ENCODE results near the gene TANC2.
A peak's percentile ranks its signal among the peaks of the same experiment; 100 is the strongest.
"Not testable (repeated sequence)": the region's sequence is repeated elsewhere in the genome, so short reads cannot be mapped to it uniquely, and the experiment has no call there.

Gene TANC2

GRCh38 chr17:62964506-62964905 is 1.5 kb upstream of the TANC2 start:
- no peak for DNase-seq (ENCODE audit: low read depth, low spot score)

DNA sequence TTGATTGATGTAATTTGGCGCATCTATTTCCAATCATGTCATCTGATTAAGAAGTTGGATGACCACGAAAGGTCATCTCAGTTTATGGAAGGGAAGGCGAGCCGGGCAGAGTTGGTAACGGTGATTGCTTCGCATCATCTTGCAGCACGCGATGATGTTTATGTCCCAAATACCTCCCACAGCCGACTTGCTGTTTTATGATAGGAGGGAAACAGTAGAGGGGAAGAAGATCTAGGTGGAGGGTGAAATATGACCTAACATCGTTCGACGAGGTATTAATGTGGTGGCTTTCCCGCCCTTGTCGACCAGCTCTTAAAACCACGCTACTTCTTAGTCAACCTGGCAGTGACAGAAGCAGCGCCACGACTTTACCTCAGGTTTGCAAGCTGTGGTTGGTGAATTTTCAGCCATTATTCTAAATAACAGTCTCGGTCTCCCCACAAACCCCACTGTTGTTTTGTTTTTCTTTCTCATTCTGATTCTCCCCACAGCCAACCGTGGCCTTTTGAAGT is 805 bp upstream of the TANC2 start:
- no peak for DNase-seq (ENCODE audit: low read depth, low spot score)

- no peak for DNase-seq (ENCODE audit: low read depth, low spot score)
These were observed 580 bp downstream of the TANC2 start for GRCh38 chr17:62966426-62967204.

GRCh38 chr17:62967205-62967529 is 1.1 kb downstream of the TANC2 start:
- DNase-seq (ENCODE audit: low read depth, low spot score), result no peak

GRCh38 chr17:62968445-62968923 is 2.4 kb downstream of the TANC2 start:
- DNase-seq (ENCODE audit: low read depth, low spot score), result peak; percentile 70

- no peak for DNase-seq (ENCODE audit: low read depth, low spot score)
These were observed 4.6 kb downstream of the TANC2 start for GRCh38 chr17:62970610-62971009.

DNA sequence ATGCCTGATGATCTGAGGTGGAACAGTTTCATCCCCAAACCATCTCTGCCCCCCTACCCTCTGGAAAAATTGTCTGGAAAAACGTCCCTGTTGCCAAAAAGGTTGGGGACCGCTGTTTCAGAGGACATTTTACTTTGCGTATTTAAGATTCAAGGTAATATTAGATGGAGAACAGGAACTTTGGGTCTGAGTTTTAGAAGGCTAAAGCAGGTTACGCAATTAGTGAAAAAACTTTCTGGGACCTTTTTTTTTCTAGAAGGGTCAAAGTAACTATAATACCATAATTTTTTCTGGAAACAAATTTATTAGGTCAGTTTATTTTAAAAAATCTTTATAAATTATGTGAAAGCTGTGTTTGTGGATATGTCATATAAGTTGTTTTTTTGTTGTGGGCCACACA is 5.8 kb downstream of the TANC2 start:
- no peak for DNase-seq (ENCODE audit: low read depth, low spot score)

- DNase-seq (ENCODE audit: low read depth, low spot score), result no peak
These were observed 8.8 kb downstream of the TANC2 start for GRCh38 chr17:62974788-62975187.

- DNase-seq (ENCODE audit: low read depth, low spot score), result no peak
These were observed 9.2 kb downstream of the TANC2 start for GRCh38 chr17:62975206-62975605.

DNA sequence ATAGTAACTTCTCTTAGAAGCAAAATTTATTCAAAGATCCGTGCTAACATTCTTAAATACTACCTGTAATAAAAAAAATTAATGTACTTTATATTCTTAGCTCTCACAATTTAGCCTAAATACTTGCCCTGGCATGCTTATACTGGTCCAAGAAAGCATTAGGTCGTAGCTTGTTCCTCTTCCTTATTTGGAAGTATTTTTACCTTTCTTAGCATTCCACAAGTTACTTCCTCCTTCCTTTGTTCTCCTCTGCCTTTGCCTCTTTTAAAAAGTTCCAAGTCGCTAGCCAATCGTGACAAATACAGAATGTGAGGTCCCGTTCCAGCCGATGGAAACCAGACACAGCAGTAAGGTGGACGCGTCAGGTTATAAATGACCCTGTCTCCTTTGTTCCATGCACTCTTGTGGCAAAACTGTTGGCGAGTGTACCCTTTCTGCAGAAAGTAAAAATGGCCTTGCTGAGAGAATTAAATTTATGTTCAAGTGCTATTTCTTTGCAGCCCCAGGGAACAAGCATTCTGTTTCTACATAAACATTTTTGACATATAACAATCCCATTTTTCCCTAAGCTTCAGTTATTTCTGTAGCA is 10.7 kb downstream of the TANC2 start:
- DNase-seq (ENCODE audit: low read depth, low spot score), result not testable (repeated sequence)

DNA sequence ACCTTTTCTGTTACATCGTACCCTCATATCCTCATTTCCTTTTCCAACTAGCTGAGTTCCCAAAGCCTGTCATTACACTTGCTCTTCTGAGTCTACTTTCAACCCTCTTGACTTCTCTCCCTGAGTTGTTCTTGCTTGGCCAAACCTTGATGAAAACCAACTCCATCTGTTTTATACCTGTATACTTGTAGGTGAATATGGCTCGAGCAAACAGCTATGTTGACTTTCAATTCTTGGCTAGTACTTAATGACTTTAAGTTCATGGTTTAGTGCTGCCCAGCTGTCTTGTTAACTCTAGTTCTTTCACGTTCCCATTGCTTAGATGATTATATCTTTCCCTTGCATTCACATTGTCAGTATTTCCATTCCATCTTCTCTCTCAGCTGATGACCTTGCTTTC is 14.8 kb downstream of the TANC2 start:
- no peak for DNase-seq (ENCODE audit: low read depth, low spot score)

- DNase-seq (ENCODE audit: low read depth, low spot score), result no peak
These were observed 15.9 kb downstream of the TANC2 start for GRCh38 chr17:62981933-62982332.

DNA sequence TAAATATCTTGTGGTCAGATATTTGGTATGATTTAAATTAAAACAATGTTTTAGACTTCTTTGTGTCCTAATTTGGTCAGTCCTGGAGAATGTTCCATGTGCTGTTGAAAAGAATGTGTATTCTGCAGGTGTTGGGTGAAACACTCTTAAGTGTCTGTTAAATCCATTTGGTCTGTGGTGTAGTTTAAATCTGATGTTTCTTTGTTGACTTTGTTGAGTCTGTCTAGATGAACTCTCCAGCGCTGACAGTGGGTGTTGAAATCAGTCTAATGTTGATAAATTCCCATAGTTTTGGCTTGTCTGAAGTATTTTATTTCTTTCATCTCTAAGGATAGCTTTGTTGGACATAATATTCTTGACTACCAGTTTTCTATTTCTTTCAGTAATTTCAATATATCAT is 18.8 kb downstream of the TANC2 start:
- no peak for DNase-seq (ENCODE audit: low read depth, low spot score)

GRCh38 chr17:62986549-62986948 is 20.5 kb downstream of the TANC2 start:
- no peak for DNase-seq (ENCODE audit: low read depth, low spot score)

DNA sequence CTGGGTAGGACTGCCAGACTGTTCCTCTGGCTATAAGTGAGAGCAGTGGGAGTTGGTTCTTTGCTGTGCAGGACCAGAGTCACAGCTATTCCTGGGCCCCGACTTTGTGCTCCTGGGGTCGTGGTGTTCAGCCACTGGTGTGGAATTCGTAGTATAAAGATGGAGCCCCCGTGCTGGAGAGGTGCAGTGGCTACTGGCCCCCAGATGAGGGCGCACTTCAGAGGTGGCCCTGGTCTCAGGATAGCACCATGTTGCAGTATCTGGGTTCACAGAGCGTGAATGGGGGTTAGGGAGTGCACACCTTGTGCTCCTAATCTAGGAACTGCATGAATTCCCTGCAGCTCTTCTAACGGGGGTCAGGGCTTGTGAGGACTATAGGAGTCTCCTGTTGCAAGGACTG is 21.1 kb downstream of the TANC2 start:
- no peak for DNase-seq (ENCODE audit: low read depth, low spot score)

DNA sequence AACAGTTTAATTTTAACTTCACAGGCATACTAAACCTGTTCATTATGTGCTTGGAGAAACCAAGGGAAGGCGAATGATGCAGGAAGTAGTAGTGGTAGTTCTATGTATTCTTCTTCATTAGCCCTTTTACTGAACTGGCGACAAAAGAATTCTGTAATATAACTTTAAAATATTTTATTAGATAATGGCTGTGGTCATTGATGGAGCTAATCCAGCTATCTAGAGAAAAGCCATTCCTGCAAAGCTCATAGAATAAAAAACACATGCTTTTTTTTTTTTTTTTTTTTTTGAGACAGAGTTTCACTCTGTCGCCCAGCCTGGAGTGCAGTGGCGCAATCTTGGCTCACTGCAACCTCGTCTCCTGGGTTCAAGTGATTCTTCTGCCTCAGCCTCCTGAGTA is 23.5 kb downstream of the TANC2 start:
- no peak for DNase-seq (ENCODE audit: low read depth, low spot score)

DNA sequence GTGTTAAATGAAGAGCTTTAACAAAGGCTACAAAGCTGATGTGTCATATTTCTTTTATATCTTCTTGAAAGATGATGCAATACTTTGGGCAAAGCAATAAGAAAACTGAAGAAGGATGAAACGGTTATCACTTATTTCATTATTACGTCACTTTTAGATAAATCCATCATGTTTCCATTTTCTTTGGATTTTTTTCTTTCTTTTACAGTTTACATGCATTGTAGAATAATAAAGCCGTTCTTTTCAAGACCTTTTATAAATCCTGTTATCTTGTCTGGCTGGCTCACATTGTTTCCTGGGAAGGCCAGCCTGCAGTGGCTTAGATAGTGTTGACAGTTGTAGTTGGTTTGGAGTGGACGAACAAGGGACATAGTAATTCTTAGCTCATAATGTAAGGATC is 28.9 kb downstream of the TANC2 start:
- no peak for DNase-seq (ENCODE audit: low read depth, low spot score)

DNA sequence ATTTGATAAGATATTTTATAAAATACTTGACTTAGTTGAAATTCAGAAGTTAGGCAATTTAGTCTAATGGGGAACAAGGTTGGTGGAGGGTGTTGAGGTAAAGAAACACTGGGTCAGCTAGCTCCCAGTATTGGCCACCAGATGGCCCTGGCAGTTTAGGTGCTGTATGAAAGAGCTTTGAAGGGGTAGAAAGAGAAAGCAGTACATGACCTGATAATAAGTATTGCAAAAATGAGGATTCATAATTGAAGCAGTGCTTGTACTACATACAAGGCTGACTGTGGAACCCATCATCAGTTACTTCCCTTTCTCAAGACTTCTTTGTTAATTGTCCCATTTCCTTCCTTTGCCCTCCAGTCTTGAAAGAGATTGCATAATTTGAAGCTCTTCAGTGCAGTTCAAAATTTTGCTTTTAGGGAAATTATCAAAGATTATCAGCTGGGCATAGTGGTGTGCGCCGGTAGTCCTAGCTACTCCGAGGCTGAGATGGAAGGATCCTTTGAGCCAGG is 29.4 kb downstream of the TANC2 start:
- DNase-seq (ENCODE audit: low read depth, low spot score), result no peak

- DNase-seq (ENCODE audit: low read depth, low spot score), result no peak
These were observed 30.2 kb downstream of the TANC2 start for GRCh38 chr17:62996221-62996620.

- no peak for DNase-seq (ENCODE audit: low read depth, low spot score)
These were observed 32.1 kb downstream of the TANC2 start for GRCh38 chr17:62998166-62998565.

GRCh38 chr17:62998665-62999393 is 32.8 kb downstream of the TANC2 start:
- no peak for DNase-seq (ENCODE audit: low read depth, low spot score)

DNA sequence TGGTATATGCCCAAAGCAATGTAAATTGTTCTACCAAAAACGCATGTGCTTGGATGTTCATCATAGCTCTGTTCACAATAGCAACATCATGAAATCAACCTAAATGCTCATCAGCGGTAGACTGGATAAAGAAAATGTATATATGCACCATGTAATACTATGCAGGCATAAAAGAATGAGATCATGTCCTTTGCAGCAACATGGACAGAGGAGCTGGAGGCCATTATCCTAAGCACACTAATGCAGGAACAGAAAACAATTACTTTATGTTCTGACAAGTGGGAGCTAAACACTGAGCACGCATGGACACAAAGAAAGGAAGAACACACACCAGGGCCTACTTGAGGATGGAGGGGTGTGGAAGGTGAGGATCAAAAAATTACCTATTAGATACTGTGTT is 33.7 kb downstream of the TANC2 start:
- DNase-seq (ENCODE audit: low read depth, low spot score), result no peak
